ENCODE results near the gene IL7R. TPM values are rescaled to one million over a fixed set of nuclear protein-coding genes. Genes with fewer than 3 reads are reported as not detected.
"Not testable (repeated sequence)": the region's sequence is repeated elsewhere in the genome, so short reads cannot be mapped to it uniquely, and the experiment has no call there.

The IL7R gene
- total and polyA plus RNA-seq, 2 donors: 1.5 to 6.7 TPM

DNA sequence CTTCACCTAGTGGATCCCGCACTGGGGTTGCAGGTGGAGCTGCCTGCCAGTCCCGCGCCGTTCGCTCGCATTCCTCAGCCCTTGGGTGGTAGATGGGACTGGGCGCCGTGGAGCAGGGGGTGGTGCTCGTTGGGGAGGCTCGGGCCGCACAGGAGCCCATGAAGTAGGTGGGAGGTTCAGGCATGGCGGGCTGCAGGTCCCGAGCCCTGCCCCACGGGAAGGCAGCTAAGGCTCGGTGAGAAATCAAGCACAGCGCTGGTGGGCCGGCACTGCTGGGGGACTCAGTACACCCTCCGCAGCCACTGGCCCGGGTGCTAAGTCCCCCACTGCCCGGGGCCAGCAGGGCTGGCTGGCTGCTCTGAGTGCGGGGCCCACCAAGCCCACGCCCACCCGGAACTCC lies 36.1 kb downstream of the IL7R start:
- not testable (repeated sequence) for H3K27ac ChIP-seq (ENCODE audit: low read depth); H3K36me3 ChIP-seq (ENCODE audit: insufficient read depth); DNase-seq (ENCODE audit: extremely low spot score); H3K4me3 ChIP-seq (ENCODE audit: low read depth, low read length); H3K4me1 ChIP-seq (ENCODE audit: insufficient read depth)
- WGBS: 96% methylated on average over 23 of the region's 23 CpGs

- 74% methylated on average over 5 of the region's 5 CpGs for WGBS
- no peak overlapping the region for H3K27ac ChIP-seq (ENCODE audit: low read depth)
- H3K4me3 ChIP-seq (ENCODE audit: low read depth, low read length): no peak overlapping the region
- no peak for DNase-seq (ENCODE audit: extremely low spot score)
- H3K4me1 ChIP-seq (ENCODE audit: insufficient read depth): no peaks in the 10 kb centered on the region
- H3K36me3 ChIP-seq (ENCODE audit: insufficient read depth): no peaks in the 10 kb centered on the region
Measured at GRCh38 chr5:35894131-35894530, 37.4 kb downstream of the IL7R start.

DNA sequence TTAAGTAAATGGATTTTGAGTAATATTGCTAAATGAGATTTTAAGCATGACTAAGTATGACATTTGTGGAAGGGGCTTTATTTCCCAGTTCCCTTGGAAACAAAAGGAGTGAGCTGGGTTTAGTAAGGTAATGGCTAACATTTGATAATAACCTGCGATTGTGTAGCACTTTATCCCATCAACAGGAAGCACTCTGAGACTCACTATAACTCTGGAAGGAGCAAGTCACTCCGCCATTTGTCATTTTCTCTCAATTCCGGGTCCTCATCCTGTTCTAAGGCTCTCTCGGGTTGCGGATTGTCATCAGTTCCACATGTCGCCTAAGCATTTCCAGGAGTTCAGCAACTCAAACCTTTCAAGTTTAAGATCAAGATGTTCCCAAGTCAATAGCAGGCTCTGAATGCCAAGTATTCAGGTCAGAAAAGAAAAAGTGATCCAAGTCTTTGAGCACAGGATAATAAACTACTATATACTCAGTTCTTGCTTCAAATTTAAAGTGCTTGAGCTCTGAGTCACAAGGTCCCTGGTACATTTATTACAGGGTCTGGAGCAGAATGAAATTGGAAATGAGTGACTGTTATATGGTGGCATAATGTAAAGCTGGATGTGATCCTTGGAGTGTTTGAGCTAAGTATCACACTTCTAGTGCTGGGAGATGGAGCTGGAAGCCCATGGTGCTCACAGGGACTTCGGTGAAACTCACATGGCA lies 42.4 kb downstream of the IL7R start:
- 78% methylated on average over 7 of the region's 7 CpGs for WGBS
- no peak for DNase-seq (ENCODE audit: extremely low spot score)
- Histone ChIP-seq H3K4me3 (ENCODE audit: low read depth, low read length) (no peak overlapping the region), H3K4me1 (ENCODE audit: insufficient read depth) (no peaks in the 10 kb centered on the region), H3K36me3 (ENCODE audit: insufficient read depth) (no peaks in the 10 kb centered on the region), H3K27ac (ENCODE audit: low read depth) (no peak overlapping the region)

- no peak for DNase-seq (ENCODE audit: extremely low spot score)
- H3K4me3 ChIP-seq (ENCODE audit: low read depth, low read length): no peak overlapping the region
- H3K4me1 ChIP-seq (ENCODE audit: insufficient read depth): no peaks in the 10 kb centered on the region
- H3K36me3 ChIP-seq (ENCODE audit: insufficient read depth): no peaks in the 10 kb centered on the region
- H3K27ac ChIP-seq (ENCODE audit: low read depth): no peak overlapping the region
- 44% methylated on average over 3 of the region's 3 CpGs for whole genome bisulfite sequencing
Measured at GRCh38 chr5:35899800-35900199, 43.1 kb downstream of the IL7R start.

- Histone ChIP-seq H3K4me3 (ENCODE audit: low read depth, low read length) (no peak overlapping the region), H3K36me3 (ENCODE audit: insufficient read depth) (no peaks in the 10 kb centered on the region), H3K4me1 (ENCODE audit: insufficient read depth) (no peaks in the 10 kb centered on the region), H3K27ac (ENCODE audit: low read depth) (no peak overlapping the region)
- WGBS: 77% methylated on average over 3 of the region's 3 CpGs
- DNase-seq (ENCODE audit: extremely low spot score): no peak
Measured at GRCh38 chr5:35900972-35901695, 44.4 kb downstream of the IL7R start.

DNA sequence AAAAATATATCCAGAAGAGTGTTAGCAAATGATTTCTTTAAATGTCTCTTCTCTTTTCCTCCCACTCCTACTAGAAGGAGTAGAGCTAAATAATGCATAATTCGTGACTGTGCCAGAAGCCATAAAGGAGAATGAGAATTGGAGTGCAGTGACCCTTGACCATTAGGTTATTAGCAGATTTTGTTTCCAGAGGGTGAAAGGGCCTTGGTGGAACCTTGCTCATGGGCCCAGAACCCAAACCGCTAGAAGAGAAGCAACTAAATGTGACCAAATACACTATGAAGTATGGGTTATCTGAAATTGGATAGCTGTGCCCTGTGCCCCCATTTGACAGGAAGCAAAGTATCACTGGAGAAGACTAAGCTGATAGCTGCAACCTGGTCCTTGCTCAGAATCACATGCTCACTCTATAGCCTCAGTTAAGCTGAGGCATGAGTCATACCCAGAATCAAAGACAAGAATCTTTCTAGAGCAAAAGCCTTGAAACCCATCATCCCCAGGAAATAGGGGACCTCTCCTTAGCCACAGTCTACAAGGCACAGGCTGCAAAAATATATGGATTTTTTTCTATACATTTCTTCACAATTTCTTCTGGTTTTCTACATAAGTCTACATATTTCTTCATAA lies 45.5 kb downstream of the IL7R start:
- no peaks in the 10 kb centered on the region for H3K36me3 ChIP-seq (ENCODE audit: insufficient read depth)

DNA sequence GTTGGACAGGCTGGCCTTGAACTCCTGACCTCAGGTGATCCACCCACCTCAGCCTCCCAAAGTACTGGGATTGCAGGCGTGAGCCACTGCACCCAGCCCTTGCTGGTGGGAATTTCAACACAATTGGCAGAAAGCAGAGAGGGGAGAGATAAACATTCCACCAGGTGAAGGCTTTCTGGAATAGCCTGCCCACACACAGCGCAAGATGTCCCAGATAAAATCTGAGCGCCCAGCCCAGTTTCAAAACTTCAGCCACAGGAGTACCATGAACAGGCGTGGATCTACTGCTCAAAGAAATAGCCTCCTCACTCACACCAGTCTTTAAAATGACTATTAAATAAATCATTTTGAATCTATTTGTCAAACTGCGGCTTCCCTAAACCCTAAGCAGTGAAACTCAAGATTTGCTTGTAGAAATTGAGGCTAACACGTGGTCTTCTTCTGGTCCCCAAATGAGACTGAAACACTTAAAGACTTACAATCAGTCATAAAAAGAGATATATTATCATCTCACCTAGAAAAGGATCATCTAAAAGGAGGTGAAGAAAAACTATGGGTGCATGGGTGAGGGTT lies 47.0 kb downstream of the IL7R start:
- no peak overlapping the region for H3K4me3 ChIP-seq (ENCODE audit: low read depth, low read length)
- DNase-seq (ENCODE audit: extremely low spot score): no peak
- WGBS: 89% methylated on average over 6 of the region's 6 CpGs
- no peaks in the 10 kb centered on the region for H3K4me1 ChIP-seq (ENCODE audit: insufficient read depth)
- H3K36me3 ChIP-seq (ENCODE audit: insufficient read depth): no peaks in the 10 kb centered on the region
- H3K27ac ChIP-seq (ENCODE audit: low read depth): no peak overlapping the region

More for the DNA sequence above, 45.5 kb downstream of the IL7R start:
- no peak for DNase-seq (ENCODE audit: extremely low spot score)
- WGBS: 70% methylated on average over 2 of the region's 2 CpGs
- no peak overlapping the region for H3K27ac ChIP-seq (ENCODE audit: low read depth)
- no peaks in the 10 kb centered on the region for H3K4me1 ChIP-seq (ENCODE audit: insufficient read depth)
- no peak overlapping the region for H3K4me3 ChIP-seq (ENCODE audit: low read depth, low read length)

GRCh38 chr5:35904443-35905132 lies 47.9 kb downstream of the IL7R start:
- Histone ChIP-seq H3K27ac (ENCODE audit: low read depth) (no peak overlapping the region), H3K4me3 (ENCODE audit: low read depth, low read length) (no peak overlapping the region), H3K4me1 (ENCODE audit: insufficient read depth) (no peaks in the 10 kb centered on the region), H3K36me3 (ENCODE audit: insufficient read depth) (no peaks in the 10 kb centered on the region)
- DNase-seq (ENCODE audit: extremely low spot score): no peak
- WGBS: 82% methylated on average over 11 of the region's 11 CpGs

DNA sequence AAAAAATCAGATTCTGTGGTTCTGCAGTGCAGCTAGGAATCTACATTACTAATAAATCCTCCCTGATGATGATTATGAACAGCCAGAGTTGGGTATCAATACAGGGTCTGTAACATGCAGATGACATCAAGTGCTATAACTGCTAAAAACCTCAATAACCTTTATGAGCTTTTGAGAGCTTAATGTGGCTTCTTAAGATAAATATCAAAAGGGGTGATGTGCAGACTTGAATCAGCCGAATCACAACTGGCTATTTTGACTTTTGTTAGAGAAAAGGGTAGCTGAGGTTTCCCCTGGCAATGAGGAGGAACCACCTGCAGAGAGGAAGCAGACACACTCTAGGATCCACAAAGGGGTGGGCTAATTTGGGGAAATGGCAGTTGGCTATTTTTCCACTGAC lies 51.5 kb downstream of the IL7R start:
- no peak overlapping the region for H3K27ac ChIP-seq (ENCODE audit: low read depth)
- no peak overlapping the region for H3K4me3 ChIP-seq (ENCODE audit: low read depth, low read length)
- 16% methylated on average over 1 of the region's 1 CpG for WGBS
- no peaks in the 10 kb centered on the region for H3K36me3 ChIP-seq (ENCODE audit: insufficient read depth)
- H3K4me1 ChIP-seq (ENCODE audit: insufficient read depth): no peaks in the 10 kb centered on the region
- DNase-seq (ENCODE audit: extremely low spot score): no peak

DNA sequence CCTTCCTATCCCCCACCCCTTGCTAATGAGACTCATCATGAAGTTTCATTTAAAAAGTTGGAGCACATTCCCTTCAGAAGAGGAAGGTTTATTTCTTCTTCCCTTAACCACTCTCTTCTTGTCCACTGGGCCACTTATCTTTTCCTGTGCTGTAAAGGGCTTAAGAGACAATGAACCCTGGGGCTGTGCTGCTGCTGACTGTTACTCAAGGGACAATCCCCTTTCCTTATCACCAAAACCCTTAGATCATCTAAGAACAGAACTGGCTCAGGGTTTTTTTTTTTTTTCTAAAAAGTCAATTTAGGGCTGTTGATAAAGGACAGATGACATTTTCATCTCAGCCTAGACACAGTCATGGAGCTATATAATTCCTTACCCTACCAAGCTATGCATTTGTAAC lies 52.1 kb downstream of the IL7R start:
- no peaks in the 10 kb centered on the region for H3K36me3 ChIP-seq (ENCODE audit: insufficient read depth)
- H3K4me1 ChIP-seq (ENCODE audit: insufficient read depth): no peaks in the 10 kb centered on the region
- DNase-seq (ENCODE audit: extremely low spot score): no peak
- H3K27ac ChIP-seq (ENCODE audit: low read depth): no peak overlapping the region
- H3K4me3 ChIP-seq (ENCODE audit: low read depth, low read length): no peak overlapping the region

DNA sequence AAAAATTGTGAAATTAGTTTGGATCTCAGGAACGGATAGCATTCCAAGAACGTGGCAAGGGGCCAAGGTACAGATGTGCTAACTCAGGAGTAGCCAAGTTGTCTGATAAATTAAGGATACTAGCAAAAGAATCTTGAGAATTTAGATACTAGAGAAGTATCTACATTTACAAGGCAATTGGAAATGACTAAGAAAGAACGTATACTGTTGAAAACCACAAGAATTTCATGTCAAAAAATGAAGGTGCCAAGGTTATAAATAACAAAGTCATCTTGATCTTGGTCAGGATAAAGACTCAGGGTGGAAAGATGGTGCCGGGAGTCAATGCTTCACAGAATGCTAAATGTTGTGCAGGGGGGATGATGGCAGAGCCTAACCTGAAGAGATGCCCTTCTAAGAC lies 62.5 kb downstream of the IL7R start:
- no peaks in the 10 kb centered on the region for H3K4me1 ChIP-seq (ENCODE audit: insufficient read depth)
- no peak overlapping the region for H3K27ac ChIP-seq (ENCODE audit: low read depth)
- H3K4me3 ChIP-seq (ENCODE audit: low read depth, low read length): no peak overlapping the region
- WGBS: 39% methylated on average over 4 of the region's 4 CpGs
- DNase-seq (ENCODE audit: extremely low spot score): no peak
- H3K36me3 ChIP-seq (ENCODE audit: insufficient read depth): no peaks in the 10 kb centered on the region

DNA sequence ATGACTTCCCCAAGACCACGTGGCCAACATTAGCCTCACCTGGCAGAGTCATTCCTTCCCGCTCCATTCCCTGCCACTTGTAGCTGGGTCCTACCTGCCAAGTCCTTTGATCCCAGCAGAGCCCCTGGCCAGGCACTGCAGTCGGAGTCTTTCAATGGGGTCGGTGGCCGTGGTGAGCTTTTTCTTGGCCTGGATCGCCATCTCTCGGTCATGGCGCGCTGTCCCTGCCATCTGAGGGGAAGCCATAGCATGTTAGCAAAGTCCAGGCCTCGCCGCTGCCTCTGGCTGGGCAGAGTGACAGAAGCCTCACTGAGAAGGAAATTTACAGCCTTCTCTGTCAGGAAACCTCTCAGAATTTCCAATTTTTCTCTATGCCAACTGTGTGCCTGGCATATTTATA lies 64.2 kb downstream of the IL7R start:
- 67% methylated on average over 11 of the region's 11 CpGs for WGBS
- Histone ChIP-seq H3K36me3 (ENCODE audit: insufficient read depth) (no peaks in the 10 kb centered on the region), H3K4me1 (ENCODE audit: insufficient read depth) (no peaks in the 10 kb centered on the region), H3K27ac (ENCODE audit: low read depth) (no peak overlapping the region), H3K4me3 (ENCODE audit: low read depth, low read length) (no peak overlapping the region)
- DNase-seq (ENCODE audit: extremely low spot score): no peak

DNA sequence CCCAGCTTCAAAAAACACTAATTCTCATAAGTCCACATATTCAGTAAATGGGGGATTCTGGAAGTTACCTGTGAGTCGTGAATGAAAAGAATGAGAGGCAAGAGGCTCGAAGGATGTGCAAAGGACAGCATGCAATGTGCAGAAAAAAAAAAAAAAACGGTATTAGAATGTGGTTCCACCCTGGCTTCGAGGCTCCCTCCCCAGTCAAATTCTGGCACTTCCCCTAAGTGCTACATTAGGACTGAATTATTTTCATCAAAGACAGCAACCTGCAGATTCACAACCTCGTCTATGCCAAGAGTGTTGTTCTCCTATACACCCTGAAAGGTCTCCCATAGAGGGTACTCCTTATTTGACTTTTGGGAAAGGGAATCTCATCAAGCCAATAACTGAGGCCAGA lies 65.2 kb downstream of the IL7R start:
- no peak overlapping the region for H3K27ac ChIP-seq (ENCODE audit: low read depth)
- H3K36me3 ChIP-seq (ENCODE audit: insufficient read depth): no peaks in the 10 kb centered on the region
- no peak overlapping the region for H3K4me3 ChIP-seq (ENCODE audit: low read depth, low read length)
- 78% methylated on average over 5 of the region's 5 CpGs for WGBS
- H3K4me1 ChIP-seq (ENCODE audit: insufficient read depth): no peaks in the 10 kb centered on the region
- DNase-seq (ENCODE audit: extremely low spot score): no peak

Data from urinary bladder (tissue), 4 donors.